ENCODE measurements around the gene TAS1R2. TPM values are rescaled to one million over a fixed set of nuclear protein-coding genes. Genes with fewer than 3 reads are reported as not detected.
A peak's percentile ranks its signal among the peaks of the same experiment; 100 is the strongest.

Gene TAS1R2
- total RNA-seq, 1 donor from 2014 or later = not detected

DNA sequence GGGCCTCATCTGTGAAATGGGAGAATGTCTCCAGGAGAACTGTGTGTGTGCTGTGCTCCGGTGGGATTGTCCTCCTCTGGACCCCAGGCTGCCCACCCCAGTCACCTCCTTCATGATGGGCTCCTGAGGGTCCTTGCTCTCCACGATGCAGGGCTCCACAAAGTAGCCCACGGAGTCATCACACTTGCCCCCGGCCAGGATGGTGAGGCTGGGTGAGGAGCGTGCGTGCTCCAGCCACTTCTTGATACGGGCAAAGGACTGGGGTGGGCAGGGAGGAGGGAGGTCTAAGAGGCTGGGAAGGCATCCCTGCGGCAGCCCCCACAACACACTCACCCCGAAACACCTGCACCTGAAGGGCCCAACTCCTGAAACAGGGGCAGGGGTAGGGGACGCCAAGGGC lies 16.8 kb upstream of the TAS1R2 start:
- Histone ChIP-seq H3K4me3 (no peak overlapping the region), H3K9me3 (no peaks in the 10 kb centered on the region), H3K27ac (no peak overlapping the region), H3K36me3 (no peaks in the 10 kb centered on the region), H3K4me1 (no peaks in the 10 kb centered on the region), H3K27me3 (ENCODE audit: low read depth) (no peaks in the 10 kb centered on the region)
- DNase-seq (no peak), ATAC-seq (no peak)
- TF ChIP-seq CTCF (IDR thresholded peaks at IDR 0.05) = no peak
- intact Hi-C loops (cut with DNase I) = no loop called here

- no peaks in the 10 kb centered on the region for H3K4me1 ChIP-seq
- DNase-seq (no peak), ATAC-seq (no peak)
- no peaks in the 10 kb centered on the region for H3K36me3 ChIP-seq
- TF ChIP-seq CTCF (IDR thresholded peaks at IDR 0.05) = no peak
- H3K27ac ChIP-seq = no peak overlapping the region
- no peaks in the 10 kb centered on the region for H3K27me3 ChIP-seq (ENCODE audit: low read depth)
- intact Hi-C loops (cut with DNase I) = no loop called here
- no peaks in the 10 kb centered on the region for H3K9me3 ChIP-seq
- H3K4me3 ChIP-seq = no peak overlapping the region
Measured at GRCh38 chr1:18875796-18876128, 16.3 kb upstream of the TAS1R2 start.

DNA sequence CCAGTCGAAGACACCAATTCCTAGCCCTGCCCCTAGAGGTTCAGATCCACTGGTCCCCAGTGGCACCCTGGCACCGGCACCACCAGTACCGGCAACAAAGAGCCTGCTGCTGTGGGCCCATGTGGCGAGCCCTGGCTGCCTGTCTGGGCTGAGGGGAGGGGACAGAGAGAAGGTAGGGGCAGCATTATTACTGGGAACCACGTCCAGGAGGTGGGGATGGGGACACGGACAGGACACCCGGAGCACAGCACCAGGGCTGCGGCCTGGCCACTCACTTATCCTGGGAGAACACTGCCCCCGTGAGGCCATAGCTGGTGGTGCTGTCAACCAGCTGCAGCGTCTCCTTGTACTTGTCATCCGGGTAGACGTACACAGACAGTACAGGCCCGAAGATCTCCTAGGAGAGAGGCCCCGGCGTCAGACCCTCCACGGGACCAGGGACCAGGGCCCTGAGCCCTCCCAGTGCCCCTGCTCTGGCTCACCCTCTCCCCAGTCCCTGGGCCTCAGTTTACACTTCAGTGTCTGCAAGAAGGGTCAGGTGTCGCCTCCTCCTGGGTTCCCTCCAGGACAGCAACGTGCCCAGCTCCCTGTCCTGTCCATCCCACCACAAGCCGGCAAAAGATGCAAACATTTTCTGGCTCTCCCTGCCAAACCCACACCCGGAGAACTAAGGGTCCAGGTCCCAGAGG lies 15.8 kb upstream of the TAS1R2 start:
- DNase-seq = peak; percentile 84
- Histone ChIP-seq H3K4me3 (no peak overlapping the region), H3K36me3 (no peaks in the 10 kb centered on the region), H3K27ac (no peak overlapping the region), H3K4me1 (no peaks in the 10 kb centered on the region), H3K9me3 (no peaks in the 10 kb centered on the region), H3K27me3 (ENCODE audit: low read depth) (no peaks in the 10 kb centered on the region)
- peak; percentile 79 for TF ChIP-seq CTCF (IDR thresholded peaks at IDR 0.05)
- intact Hi-C loops (cut with DNase I) = no loop called here
- ATAC-seq = peak; percentile 78 to 80

GRCh38 chr1:18874600-18874999 lies 15.1 kb upstream of the TAS1R2 start:
- Histone ChIP-seq H3K9me3 (no peaks in the 10 kb centered on the region), H3K36me3 (no peaks in the 10 kb centered on the region), H3K4me3 (no peak overlapping the region), H3K4me1 (no peaks in the 10 kb centered on the region), H3K27ac (no peak overlapping the region), H3K27me3 (ENCODE audit: low read depth) (no peaks in the 10 kb centered on the region)
- intact Hi-C loops (cut with DNase I) = no loop called here
- TF ChIP-seq CTCF (IDR thresholded peaks at IDR 0.05) = no peak
- DNase-seq (no peak), ATAC-seq (no peak)

DNA sequence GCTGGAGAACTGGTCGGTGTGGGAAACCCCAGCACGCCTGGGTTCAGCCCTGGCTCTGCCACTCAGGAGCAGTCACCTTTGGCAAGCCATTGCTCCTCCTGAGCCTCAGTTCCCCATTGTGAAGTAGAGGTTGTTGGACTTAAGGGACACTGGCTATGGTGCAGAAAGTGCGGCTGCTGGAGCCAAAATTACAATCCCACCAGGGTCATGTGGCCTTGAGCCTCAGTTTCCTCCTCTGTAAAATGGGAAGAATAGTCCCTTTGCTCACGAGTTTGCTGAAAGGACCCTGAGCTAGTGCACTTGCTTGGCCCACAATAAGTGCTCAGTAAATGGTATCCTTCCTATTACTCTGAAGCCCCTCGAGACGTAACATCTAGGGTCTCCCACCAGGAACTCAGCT lies 14.6 kb upstream of the TAS1R2 start:
- no peak for TF ChIP-seq CTCF (IDR thresholded peaks at IDR 0.05)
- ATAC-seq (no peak), DNase-seq (no peak)
- Histone ChIP-seq H3K27me3 (ENCODE audit: low read depth) (peaks cover 4% of the 10 kb centered on the region), H3K9me3 (no peaks in the 10 kb centered on the region), H3K4me1 (no peaks in the 10 kb centered on the region), H3K36me3 (no peaks in the 10 kb centered on the region), H3K27ac (no peak overlapping the region), H3K4me3 (no peak overlapping the region)
- intact Hi-C loops (cut with DNase I) = no loop called here

Data from lower lobe of right lung (tissue), 2 donors.